ENCODE data around the gene TPI1. TPM values are rescaled to one million over a fixed set of nuclear protein-coding genes. Genes with fewer than 3 reads are reported as not detected.
"Not testable (repeated sequence)": the region's sequence is repeated elsewhere in the genome, so short reads cannot be mapped to it uniquely, and the experiment has no call there.

The TPI1 gene
- total and polyA plus RNA-seq, 3 experiments from 2014 or later, result 613 to 1,374 (median 1,331) TPM

DNA sequence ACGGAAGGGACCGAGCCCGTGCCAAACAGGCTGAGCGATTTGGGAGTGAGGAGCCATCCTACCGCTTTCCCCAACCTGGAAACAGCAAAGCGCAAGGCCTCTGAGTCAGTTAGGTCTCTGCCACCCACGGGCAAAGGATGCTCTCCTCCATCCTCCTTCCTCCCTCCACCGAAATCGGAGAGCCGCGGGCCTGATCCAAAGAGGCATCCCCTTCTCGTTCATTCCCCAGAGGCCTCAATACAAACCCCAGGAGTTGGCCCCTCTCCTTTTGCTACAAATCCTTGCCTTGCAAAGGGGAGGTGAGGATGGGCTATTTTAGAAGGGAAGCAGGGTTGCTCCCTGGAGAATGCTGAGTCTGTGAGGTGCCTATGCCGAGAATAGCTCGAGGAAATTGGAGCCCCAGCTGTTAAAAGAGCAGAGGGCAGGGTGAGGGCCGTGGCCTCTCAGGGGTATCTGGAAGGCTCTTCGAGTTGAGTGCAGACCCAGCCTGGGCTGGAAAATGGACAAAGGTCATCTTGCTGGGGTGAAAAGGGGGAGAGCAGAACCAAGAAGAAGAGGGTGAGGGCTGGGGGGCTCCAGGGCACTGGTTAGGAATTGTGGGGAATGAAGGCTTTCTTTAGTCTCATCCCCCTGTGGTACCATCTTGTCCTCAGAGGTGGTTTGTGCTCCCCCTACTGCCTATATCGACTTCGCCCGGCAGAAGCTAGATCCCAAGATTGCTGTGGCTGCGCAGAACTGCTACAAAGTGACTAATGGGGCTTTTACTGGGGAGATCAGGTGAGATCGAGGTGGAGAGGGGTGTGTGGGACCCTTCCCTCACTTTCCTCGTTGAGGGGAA lies 1.1 kb downstream of the TPI1 start:
- Histone ChIP-seq H3K27ac (ENCODE audit: low read depth, low read length) (peak overlapping the region; percentile 76), H3K4me1 (ENCODE audit: insufficient read depth, low read length) (peaks cover 38% of the 10 kb centered on the region), H3K27me3 (ENCODE audit: insufficient read depth, low read length, poor library complexity, severe bottlenecking) (no peaks in the 10 kb centered on the region), H3K36me3 (ENCODE audit: insufficient read depth, low read length) (peaks cover 26% of the 10 kb centered on the region), H3K9me3 (ENCODE audit: low read length) (no peaks in the 10 kb centered on the region), H3K4me3 (ENCODE audit: low read length) (peak overlapping the region; percentile 38)
- POLR2A ChIA-PET, result interaction anchor here (0.9 to 3.8 kb wide), 8 partner anchors 15 to 398 kb away, joined by 3 to 36 read pairs (median 5); partner anchors contain the start of genes CDCA3, ENO2, USP5 and VAMP1
- Mint-ChIP-seq H3K4me3 (peak overlapping the region; percentile 85 to 96 (median 92)), H3K4me1 (peaks cover 43 to 56% (median 47%) of the 10 kb centered on the region in 3 donors), H3K27me3 (no peaks in the 10 kb centered on the region), H3K36me3 (peaks cover 2 to 72% (median 12%) of the 10 kb centered on the region in 3 donors), H3K27ac (peak overlapping the region; percentile 82 to 93 (median 88)), H3K9me3 (no peaks in the 10 kb centered on the region)
- CTCF ChIA-PET, result interaction anchor here (0.9 to 11.0 kb wide), 18 partner anchors 14 to 245 kb away, joined by 3 to 135 read pairs (median 9); partner anchors contain the start of genes ATN1, C12orf57, CDCA3 and LPCAT3
- DNase-seq, result no peak

- ChIA-PET CTCF (interaction anchor here (0.6 to 11.0 kb wide), 32 partner anchors 11 to 256 kb away, joined by 3 to 135 read pairs (median 4); partner anchors contain the start of genes ATN1, C12orf57, C1RL and CDCA3), POLR2A (interaction anchor here (0.5 to 3.8 kb wide), 10 partner anchors 16 to 226 kb away, joined by 3 to 36 read pairs (median 4); partner anchors contain the start of genes C12orf57, CDCA3, ENO2 and MLF2)
- H3K27ac Mint-ChIP-seq, result peak overlapping the region; percentile 82 to 92 (median 86)
- peak overlapping the region; percentile 85 to 96 (median 92) for H3K4me3 Mint-ChIP-seq
- H3K9me3 Mint-ChIP-seq, result no peaks in the 10 kb centered on the region
- H3K27me3 Mint-ChIP-seq, result no peaks in the 10 kb centered on the region
- H3K36me3 ChIP-seq (ENCODE audit: insufficient read depth, low read length), result peaks cover 23% of the 10 kb centered on the region
- DNase-seq, result peak; percentile 76 to 87 (median 79)
- no peak overlapping the region for H3K4me3 ChIP-seq (ENCODE audit: low read length)
- H3K27me3 ChIP-seq (ENCODE audit: insufficient read depth, low read length, poor library complexity, severe bottlenecking), result no peaks in the 10 kb centered on the region
- peaks cover 2 to 66% (median 12%) of the 10 kb centered on the region in 3 donors for H3K36me3 Mint-ChIP-seq
- H3K27ac ChIP-seq (ENCODE audit: low read depth, low read length), result peak overlapping the region; percentile 76
- peaks cover 42% of the 10 kb centered on the region for H3K4me1 ChIP-seq (ENCODE audit: insufficient read depth, low read length)
- H3K4me1 Mint-ChIP-seq, result peaks cover 48 to 61% (median 52%) of the 10 kb centered on the region in 3 donors
- H3K9me3 ChIP-seq (ENCODE audit: low read length), result no peaks in the 10 kb centered on the region
These were observed 2.0 kb downstream of the TPI1 start for GRCh38 chr12:6869049-6870021.

- Mint-ChIP-seq H3K4me3 (peak overlapping the region in 6 of 7 donors; percentile 23 to 91 (median 58)), H3K4me1 (peaks cover 49 to 67% (median 58%) of the 10 kb centered on the region in 3 donors), H3K27ac (peak overlapping the region in 7 of 8 donors; percentile 48 to 92 (median 77)), H3K36me3 (peaks cover 0 to 56% (median 7%) of the 10 kb centered on the region in 3 donors)
- Histone ChIP-seq H3K4me1 (ENCODE audit: insufficient read depth, low read length) (peaks cover 42% of the 10 kb centered on the region), H3K36me3 (ENCODE audit: insufficient read depth, low read length) (peaks cover 17% of the 10 kb centered on the region)
- H3K27me3 Mint-ChIP-seq; H3K27ac ChIP-seq (ENCODE audit: low read depth, low read length); POLR2A ChIA-PET; H3K9me3 Mint-ChIP-seq; H3K4me3 ChIP-seq (ENCODE audit: low read length); DNase-seq; H3K9me3 ChIP-seq (ENCODE audit: low read length); H3K27me3 ChIP-seq (ENCODE audit: insufficient read depth, low read length, poor library complexity, severe bottlenecking): not testable (repeated sequence)
- CTCF ChIA-PET, result interaction anchor here (1.0 to 11.0 kb wide), 17 partner anchors 14 to 534 kb away, joined by 3 to 135 read pairs (median 7); partner anchors contain the start of genes ATN1, C1R, C1RL and CDCA3
These were observed 3.0 kb downstream of the TPI1 start for GRCh38 chr12:6870304-6870703.

DNA sequence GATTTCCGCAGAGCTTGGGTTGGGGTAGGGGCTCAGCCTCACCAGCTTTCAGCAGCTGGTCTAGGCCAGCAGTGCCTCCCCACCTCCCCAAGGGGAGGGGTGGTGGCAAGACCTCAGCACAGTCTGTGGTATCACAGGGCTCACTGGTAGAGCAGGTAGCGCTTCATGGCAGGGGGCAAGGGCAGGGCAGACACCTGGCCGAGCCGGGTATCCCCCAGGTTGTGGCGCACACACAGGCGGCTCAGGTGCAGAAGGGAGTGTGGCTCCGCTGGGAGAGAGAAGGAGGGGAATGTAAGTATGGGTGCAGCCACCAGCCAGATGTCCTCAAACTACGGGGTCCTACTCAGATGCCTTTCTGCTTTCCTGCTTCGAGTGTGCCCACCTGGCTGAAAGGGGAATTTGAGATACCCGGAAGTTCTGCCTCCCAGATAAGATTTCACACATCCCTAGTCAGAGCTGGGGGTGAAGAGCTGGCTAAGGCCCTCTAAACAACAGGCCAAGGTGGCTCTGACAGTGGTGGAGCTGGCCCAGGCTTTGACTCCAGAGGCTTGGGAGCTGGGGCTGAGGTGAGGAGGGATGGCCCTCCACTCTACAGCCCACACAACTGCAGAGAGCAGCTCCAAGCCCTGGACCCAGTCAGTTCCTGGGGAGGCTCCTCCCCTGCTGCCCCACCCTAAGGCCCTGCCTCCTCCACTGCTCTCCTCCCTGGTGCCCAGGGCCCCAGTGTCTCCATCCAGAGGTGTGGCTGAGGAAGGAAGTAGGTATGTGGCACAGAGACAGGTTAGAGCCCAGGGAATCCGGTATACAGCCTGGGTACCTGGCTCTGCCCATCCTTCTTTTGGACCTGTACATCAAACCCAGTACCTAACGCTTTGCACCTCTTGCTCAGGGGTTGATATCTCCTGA lies 4.0 kb downstream of the TPI1 start:
- CTCF ChIA-PET, result interaction anchor here (0.8 to 11.0 kb wide), 28 partner anchors 7 to 535 kb away, joined by 3 to 135 read pairs (median 9); partner anchors contain the start of genes ATN1, C1R, C1RL and CDCA3
- H3K9me3 Mint-ChIP-seq, result no peaks in the 10 kb centered on the region
- Histone ChIP-seq H3K9me3 (ENCODE audit: low read length) (no peaks in the 10 kb centered on the region), H3K27ac (ENCODE audit: low read depth, low read length) (no peak overlapping the region), H3K36me3 (ENCODE audit: insufficient read depth, low read length) (peaks cover 17% of the 10 kb centered on the region), H3K27me3 (ENCODE audit: insufficient read depth, low read length, poor library complexity, severe bottlenecking) (no peaks in the 10 kb centered on the region), H3K4me1 (ENCODE audit: insufficient read depth, low read length) (peaks cover 42% of the 10 kb centered on the region), H3K4me3 (ENCODE audit: low read length) (peak overlapping the region; percentile 96)
- peak overlapping the region; percentile 79 to 99 (median 88) for H3K27ac Mint-ChIP-seq
- no peaks in the 10 kb centered on the region for H3K27me3 Mint-ChIP-seq
- H3K4me3 Mint-ChIP-seq, result peak overlapping the region; percentile 83 to 97 (median 89)
- H3K4me1 Mint-ChIP-seq, result peaks cover 50 to 67% (median 58%) of the 10 kb centered on the region in 3 donors
- peak in 1 of 5 donors; percentile 27 for DNase-seq
- peaks cover 0 to 53% (median 7%) of the 10 kb centered on the region in 3 donors for H3K36me3 Mint-ChIP-seq
- POLR2A ChIA-PET, result interaction anchor here (1.1 to 3.6 kb wide), 5 partner anchors 19 to 90 kb away, joined by 4 to 46 read pairs (median 22); partner anchors contain the start of genes CDCA3, ENO2 and USP5

DNA sequence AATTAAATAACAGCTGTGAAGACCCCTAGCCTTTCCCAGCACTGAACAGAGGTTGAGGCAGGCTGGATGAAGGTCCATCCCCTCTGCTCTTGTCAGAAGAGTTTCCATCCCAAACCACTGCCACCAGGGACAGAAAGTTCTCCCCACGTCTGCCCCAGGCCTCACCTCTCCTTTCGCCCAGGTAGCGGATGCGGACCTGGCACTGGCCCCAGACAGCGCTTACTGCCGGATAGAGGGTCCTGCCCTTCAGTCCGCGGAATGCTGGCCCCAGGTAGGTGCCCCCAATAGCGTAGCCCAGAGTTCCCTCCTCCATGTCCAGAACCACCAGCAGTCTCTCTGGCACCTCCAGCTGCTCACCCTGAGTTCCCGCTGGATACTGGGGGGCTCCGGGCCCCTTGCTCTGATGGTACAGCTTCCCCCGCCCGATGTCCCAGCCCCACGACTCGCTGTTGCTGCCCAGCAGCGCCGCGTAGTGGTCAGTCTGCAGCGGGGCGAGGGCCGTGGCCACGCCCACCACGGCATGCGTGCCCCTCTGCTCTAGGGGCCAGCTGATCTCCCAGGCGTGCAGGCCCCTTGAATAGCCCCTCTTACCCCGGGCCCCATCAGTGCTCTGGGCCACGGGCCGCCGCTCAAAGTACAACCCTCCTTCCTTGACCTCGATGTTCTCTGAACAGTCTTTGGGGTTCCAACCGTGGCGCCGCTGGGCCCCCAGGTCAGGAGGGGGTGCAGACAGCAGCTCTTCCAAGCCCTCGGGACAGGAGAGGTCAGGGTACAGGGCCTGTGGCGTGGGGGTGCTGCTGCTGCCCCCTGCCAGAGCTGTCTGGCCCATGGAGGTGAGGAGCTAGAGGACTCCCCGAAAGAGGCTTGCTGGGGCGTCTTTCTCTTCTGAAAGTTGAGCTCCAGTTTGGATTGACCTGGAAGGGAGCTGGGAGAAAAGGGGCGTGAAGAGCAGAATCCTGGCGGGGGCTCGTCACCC lies 5.0 kb downstream of the TPI1 start:
- CTCF ChIA-PET, result interaction anchor here (0.6 to 11.0 kb wide), 61 partner anchors 9 to 272 kb away, joined by 3 to 135 read pairs (median 3); partner anchors contain the start of genes ATN1, C12orf57, C1RL and CDCA3
- Mint-ChIP-seq H3K4me3 (peak overlapping the region; percentile 83 to 97 (median 89)), H3K36me3 (peaks cover 0 to 53% (median 7%) of the 10 kb centered on the region in 3 donors), H3K27ac (peak overlapping the region; percentile 79 to 99 (median 88)), H3K9me3 (no peaks in the 10 kb centered on the region), H3K4me1 (peaks cover 45 to 58% (median 58%) of the 10 kb centered on the region in 3 donors), H3K27me3 (no peaks in the 10 kb centered on the region)
- Histone ChIP-seq H3K36me3 (ENCODE audit: insufficient read depth, low read length) (peaks cover 17% of the 10 kb centered on the region), H3K9me3 (ENCODE audit: low read length) (no peaks in the 10 kb centered on the region), H3K4me1 (ENCODE audit: insufficient read depth, low read length) (peaks cover 42% of the 10 kb centered on the region), H3K4me3 (ENCODE audit: low read length) (peak overlapping the region; percentile 96), H3K27me3 (ENCODE audit: insufficient read depth, low read length, poor library complexity, severe bottlenecking) (no peaks in the 10 kb centered on the region), H3K27ac (ENCODE audit: low read depth, low read length) (peak overlapping the region; percentile 90)
- DNase-seq, result peak; percentile 81 to 87 (median 82)
- POLR2A ChIA-PET, result interaction anchor here (0.5 to 3.6 kb wide), 23 partner anchors 8 to 317 kb away, joined by 3 to 46 read pairs (median 4); partner anchors contain the start of genes C12orf57, C1RL, CDCA3 and COPS7A

Data from CD8-positive, alpha-beta memory T cell (primary cell).